ENCODE measurements around the gene ERC2. TPM values are rescaled to one million over a fixed set of nuclear protein-coding genes. Genes with fewer than 3 reads are reported as not detected.

The ERC2 gene
- total RNA-seq, 1 donor from 2014 or later, result 32.5 TPM

DNA sequence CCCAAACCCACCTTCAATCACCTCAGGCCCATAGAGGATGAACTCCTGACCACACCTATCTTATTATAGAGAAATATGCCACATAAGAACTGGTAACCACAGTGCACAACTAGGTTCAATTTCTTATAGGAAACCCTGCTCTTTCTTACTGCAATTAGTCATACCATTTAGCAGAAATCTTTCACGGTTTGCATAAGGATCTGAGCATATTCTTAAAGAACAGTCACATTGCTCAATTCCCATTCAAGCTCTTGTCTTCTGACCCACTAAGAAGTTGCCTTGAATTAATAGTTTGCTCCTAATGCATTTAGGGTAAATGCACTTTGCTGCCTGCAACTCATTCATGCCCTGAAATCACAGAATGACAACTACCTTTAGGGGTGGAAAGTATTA, 9.2 kb downstream of the ERC2 start:
- no peaks in the 10 kb centered on the region for H3K27me3 Mint-ChIP-seq
- TF ChIP-seq, protein P1, sequence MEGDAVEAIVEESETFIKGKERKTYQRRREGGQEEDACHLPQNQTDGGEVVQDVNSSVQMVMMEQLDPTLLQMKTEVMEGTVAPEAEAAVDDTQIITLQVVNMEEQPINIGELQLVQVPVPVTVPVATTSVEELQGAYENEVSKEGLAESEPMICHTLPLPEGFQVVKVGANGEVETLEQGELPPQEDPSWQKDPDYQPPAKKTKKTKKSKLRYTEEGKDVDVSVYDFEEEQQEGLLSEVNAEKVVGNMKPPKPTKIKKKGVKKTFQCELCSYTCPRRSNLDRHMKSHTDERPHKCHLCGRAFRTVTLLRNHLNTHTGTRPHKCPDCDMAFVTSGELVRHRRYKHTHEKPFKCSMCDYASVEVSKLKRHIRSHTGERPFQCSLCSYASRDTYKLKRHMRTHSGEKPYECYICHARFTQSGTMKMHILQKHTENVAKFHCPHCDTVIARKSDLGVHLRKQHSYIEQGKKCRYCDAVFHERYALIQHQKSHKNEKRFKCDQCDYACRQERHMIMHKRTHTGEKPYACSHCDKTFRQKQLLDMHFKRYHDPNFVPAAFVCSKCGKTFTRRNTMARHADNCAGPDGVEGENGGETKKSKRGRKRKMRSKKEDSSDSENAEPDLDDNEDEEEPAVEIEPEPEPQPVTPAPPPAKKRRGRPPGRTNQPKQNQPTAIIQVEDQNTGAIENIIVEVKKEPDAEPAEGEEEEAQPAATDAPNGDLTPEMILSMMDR (IDR thresholded peaks at IDR 0.05; ENCODE audit: unreplicated experiment), result no peak
- H3K9me3 Mint-ChIP-seq (ENCODE audit: low read depth), result no peaks in the 10 kb centered on the region
- no peak overlapping the region for H3K4me3 Mint-ChIP-seq (ENCODE audit: low read depth)
- DNase-seq (ENCODE audit: low spot score, unreplicated experiment), result no peak
- no peaks in the 10 kb centered on the region for H3K36me3 Mint-ChIP-seq (ENCODE audit: insufficient read depth)
- H3K4me1 Mint-ChIP-seq (ENCODE audit: low read depth), result peaks cover 3% of the 10 kb centered on the region
- no peak overlapping the region for H3K27ac Mint-ChIP-seq

DNA sequence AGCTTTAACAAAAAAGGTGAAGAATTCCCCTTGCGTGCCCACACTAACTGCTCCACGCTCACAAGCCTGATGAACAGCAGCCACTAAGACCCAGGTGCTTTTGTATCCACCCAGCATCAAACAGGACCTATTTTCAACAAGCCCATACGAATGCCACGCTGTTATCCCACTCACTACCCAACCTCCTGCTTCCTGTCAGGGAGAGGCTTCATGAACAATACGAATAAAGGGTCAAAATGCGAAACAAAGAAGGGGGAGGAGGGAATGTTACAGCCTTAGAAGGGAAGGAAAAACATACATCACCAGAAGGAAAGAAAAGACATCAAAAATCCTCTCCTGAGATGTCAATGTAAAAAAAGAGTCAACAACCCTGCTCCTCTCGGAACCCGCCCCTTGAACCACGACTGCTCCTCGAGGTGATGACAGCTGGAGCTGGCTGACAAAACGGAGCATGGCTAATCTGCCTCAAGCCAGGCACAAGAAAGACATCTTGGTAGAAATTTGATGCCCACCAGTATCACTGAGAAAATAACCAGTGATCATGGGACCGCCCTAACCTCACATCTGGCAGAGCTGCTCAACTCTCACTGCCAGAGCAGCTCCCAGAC, 9.7 kb downstream of the ERC2 start:
- peaks cover 3% of the 10 kb centered on the region for H3K4me1 Mint-ChIP-seq (ENCODE audit: low read depth)
- H3K27me3 Mint-ChIP-seq, result no peaks in the 10 kb centered on the region
- TF ChIP-seq, protein P1 (IDR thresholded peaks at IDR 0.05; ENCODE audit: unreplicated experiment), result no peak
- no peaks in the 10 kb centered on the region for H3K36me3 Mint-ChIP-seq (ENCODE audit: insufficient read depth)
- DNase-seq (ENCODE audit: low spot score, unreplicated experiment), result no peak
- H3K27ac Mint-ChIP-seq, result no peak overlapping the region
- no peaks in the 10 kb centered on the region for H3K9me3 Mint-ChIP-seq (ENCODE audit: low read depth)
- H3K4me3 Mint-ChIP-seq (ENCODE audit: low read depth), result no peak overlapping the region

DNA sequence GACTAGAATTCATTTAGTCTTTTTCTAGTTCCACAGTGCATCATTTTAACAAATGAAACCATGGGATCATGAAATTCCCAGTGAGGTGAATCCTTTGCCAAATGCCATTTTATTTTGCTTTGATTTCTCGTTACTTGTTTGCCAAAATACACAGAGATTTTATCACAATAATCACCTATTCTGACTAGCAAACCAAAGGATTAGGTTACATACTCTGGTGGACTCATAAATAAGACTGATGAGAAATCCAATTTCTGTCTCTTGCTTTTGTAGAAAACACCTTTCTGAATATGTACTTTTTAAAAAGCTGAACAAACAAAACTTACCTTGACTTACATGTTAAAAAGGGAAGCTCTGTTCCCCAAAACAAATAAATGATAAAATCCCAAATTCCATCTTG, 12.2 kb downstream of the ERC2 start:
- no peaks in the 10 kb centered on the region for H3K9me3 Mint-ChIP-seq (ENCODE audit: low read depth)
- H3K4me3 Mint-ChIP-seq (ENCODE audit: low read depth), result no peak overlapping the region
- H3K36me3 Mint-ChIP-seq (ENCODE audit: insufficient read depth), result no peaks in the 10 kb centered on the region
- TF ChIP-seq, protein P1 (IDR thresholded peaks at IDR 0.05; ENCODE audit: unreplicated experiment), result no peak
- H3K27me3 Mint-ChIP-seq, result no peaks in the 10 kb centered on the region
- H3K27ac Mint-ChIP-seq, result no peak overlapping the region
- no peak for DNase-seq (ENCODE audit: low spot score, unreplicated experiment)
- peaks cover 4% of the 10 kb centered on the region for H3K4me1 Mint-ChIP-seq (ENCODE audit: low read depth)

DNA sequence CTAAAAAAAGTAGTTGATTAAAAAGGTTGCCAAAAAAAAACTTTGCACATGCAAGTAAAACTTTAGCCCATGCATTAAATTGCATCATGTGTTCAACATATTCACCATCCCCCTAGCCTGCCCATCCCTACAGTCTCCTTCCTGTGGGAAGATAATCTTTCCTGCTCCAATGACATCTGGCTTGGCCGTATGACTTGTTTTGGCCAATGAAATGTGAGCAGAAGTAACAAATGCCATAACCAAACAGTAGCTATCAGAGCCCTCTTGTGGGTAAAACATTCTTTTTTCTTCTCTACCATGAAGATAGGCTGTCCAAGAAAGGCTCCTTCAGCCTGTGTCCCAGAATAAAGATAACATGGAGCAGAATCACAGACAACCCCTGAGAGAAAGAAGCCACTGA, 15.3 kb downstream of the ERC2 start:
- TF ChIP-seq, protein P1 (IDR thresholded peaks at IDR 0.05; ENCODE audit: unreplicated experiment), result no peak
- H3K9me3 Mint-ChIP-seq (ENCODE audit: low read depth), result no peaks in the 10 kb centered on the region
- H3K27me3 Mint-ChIP-seq, result no peaks in the 10 kb centered on the region
- DNase-seq (ENCODE audit: low spot score, unreplicated experiment), result no peak
- H3K4me1 Mint-ChIP-seq (ENCODE audit: low read depth), result peaks cover 4% of the 10 kb centered on the region
- no peak overlapping the region for H3K4me3 Mint-ChIP-seq (ENCODE audit: low read depth)
- peaks cover 2% of the 10 kb centered on the region for H3K36me3 Mint-ChIP-seq (ENCODE audit: insufficient read depth)
- H3K27ac Mint-ChIP-seq, result no peak overlapping the region

DNA sequence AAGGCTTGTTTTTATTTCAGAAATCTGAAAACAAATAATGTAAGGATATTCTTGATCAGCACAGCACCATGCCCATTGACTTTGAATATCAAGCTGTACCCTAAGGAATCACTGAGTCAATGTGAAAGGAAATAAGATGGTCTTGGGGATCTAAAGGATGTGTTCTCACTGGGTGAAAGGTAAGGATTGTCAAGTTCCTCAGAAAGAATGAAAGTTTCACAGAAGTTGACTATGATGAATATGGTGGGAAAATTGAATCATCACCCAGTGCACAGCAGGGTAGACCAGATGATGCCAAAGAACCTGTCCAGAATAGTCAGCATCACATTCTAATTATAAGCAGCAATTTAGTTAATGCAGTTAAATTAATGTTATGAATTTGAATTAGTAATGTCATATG, 16.2 kb downstream of the ERC2 start:
- TF ChIP-seq, protein P1 (IDR thresholded peaks at IDR 0.05; ENCODE audit: unreplicated experiment), result no peak
- peaks cover 2% of the 10 kb centered on the region for H3K36me3 Mint-ChIP-seq (ENCODE audit: insufficient read depth)
- H3K4me1 Mint-ChIP-seq (ENCODE audit: low read depth), result peaks cover 4% of the 10 kb centered on the region
- no peaks in the 10 kb centered on the region for H3K9me3 Mint-ChIP-seq (ENCODE audit: low read depth)
- H3K27me3 Mint-ChIP-seq, result no peaks in the 10 kb centered on the region
- H3K4me3 Mint-ChIP-seq (ENCODE audit: low read depth), result no peak overlapping the region
- H3K27ac Mint-ChIP-seq, result no peak overlapping the region
- no peak for DNase-seq (ENCODE audit: low spot score, unreplicated experiment)
